ENCODE data around the gene IMMT.

IMMT gene

DNA sequence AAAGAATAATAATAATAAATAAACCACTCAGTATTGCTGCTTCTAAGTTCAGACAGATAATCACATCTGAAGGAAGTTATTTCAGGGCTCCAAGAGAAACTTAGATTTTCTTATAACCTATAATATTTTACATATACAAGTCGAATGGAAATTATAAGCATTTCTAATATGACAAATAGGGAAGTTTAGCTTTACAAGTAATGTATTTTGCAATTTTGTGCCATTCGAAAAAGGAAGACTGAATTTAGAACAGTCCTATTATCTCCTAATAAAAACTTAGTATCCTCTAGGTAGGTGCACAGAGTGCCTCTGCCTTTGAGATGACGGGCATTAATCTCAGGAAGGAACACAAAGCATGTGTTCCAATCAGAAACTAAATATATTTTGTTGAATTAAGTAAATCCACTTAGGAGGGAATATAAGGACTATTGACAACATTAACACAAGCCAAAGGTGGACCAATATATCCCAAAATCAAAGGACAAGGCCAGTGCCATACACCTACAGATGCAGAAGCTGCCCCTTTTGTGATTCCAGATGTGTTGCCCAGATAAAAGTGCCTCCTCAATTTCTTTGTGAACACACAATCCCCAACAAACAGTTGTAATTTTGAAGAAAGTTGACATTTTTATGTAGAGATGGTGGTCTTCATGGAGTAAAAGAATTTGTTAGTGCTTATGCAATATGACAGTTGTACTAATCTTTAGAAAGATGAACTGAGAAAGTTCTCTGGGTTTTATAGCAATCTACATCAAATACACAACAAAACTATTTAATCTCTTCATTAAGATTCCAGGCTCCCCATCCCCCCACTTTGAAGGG, 52.6 kb downstream of the IMMT start:
- H3K79me2 ChIP-seq (ENCODE audit: insufficient read depth, low read length), result no peaks in the 10 kb centered on the region
- no peaks in the 10 kb centered on the region for H3K27me3 ChIP-seq (ENCODE audit: insufficient read depth, low read length, poor library complexity)
- H3K4me1 ChIP-seq (ENCODE audit: insufficient read depth, low read length), result no peaks in the 10 kb centered on the region
- H3K4me3 ChIP-seq (ENCODE audit: low read depth in 1 of 2, low read length in 2 of 2), result no peak overlapping the region
- no peak overlapping the region for H2AFZ ChIP-seq (ENCODE audit: low read depth, low read length)
- no peak overlapping the region for H3K9ac ChIP-seq (ENCODE audit: low read depth, low read length)
- no peak for TF ChIP-seq EZH2 (IDR thresholded peaks at IDR 0.05; ENCODE audit: borderline replicate concordance, low read depth, low read length, severe bottlenecking)
- TF ChIP-seq, protein P1, sequence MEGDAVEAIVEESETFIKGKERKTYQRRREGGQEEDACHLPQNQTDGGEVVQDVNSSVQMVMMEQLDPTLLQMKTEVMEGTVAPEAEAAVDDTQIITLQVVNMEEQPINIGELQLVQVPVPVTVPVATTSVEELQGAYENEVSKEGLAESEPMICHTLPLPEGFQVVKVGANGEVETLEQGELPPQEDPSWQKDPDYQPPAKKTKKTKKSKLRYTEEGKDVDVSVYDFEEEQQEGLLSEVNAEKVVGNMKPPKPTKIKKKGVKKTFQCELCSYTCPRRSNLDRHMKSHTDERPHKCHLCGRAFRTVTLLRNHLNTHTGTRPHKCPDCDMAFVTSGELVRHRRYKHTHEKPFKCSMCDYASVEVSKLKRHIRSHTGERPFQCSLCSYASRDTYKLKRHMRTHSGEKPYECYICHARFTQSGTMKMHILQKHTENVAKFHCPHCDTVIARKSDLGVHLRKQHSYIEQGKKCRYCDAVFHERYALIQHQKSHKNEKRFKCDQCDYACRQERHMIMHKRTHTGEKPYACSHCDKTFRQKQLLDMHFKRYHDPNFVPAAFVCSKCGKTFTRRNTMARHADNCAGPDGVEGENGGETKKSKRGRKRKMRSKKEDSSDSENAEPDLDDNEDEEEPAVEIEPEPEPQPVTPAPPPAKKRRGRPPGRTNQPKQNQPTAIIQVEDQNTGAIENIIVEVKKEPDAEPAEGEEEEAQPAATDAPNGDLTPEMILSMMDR (IDR thresholded peaks at IDR 0.05; ENCODE audit: borderline replicate concordance, extremely low read depth, low read length, poor library complexity, severe bottlenecking), result no peak
- no peak overlapping the region for H3K4me2 ChIP-seq (ENCODE audit: insufficient read depth, low read length)
- no peak for ATAC-seq (ENCODE audit: insufficient read depth, low read depth)
- no peak for DNase-seq
- peaks cover 94% of the 10 kb centered on the region for H3K36me3 ChIP-seq (ENCODE audit: insufficient read depth, low read length)
- H3K27ac ChIP-seq (ENCODE audit: low read length), result no peak overlapping the region
- H3K9me3 ChIP-seq (ENCODE audit: insufficient read depth, low read length, severe bottlenecking), result no peaks in the 10 kb centered on the region
- H4K20me1 ChIP-seq (ENCODE audit: insufficient read depth, low read length), result no peaks in the 10 kb centered on the region

DNA sequence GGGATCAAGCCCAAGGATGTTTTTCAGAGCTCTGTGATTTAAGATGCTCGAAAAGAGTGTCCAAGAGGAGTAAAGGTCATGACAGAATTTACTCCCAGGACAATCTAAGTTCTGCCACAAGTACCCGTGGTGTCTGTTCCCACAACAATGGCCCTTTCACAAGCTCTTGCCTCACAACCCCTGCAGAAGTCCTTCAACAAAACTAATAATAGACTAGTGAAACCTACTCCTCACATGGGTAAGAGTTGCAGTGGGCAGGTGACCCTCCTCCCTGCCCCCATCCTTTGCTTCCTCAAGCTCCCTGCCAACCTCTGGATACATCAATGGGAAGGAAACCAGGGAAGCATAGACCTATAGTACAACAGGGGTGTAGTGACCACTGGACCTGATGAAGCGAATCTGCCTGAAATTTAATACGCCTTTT, 54.3 kb downstream of the IMMT start:
- H3K4me2 ChIP-seq (ENCODE audit: insufficient read depth, low read length), result no peak overlapping the region
- no peaks in the 10 kb centered on the region for H4K20me1 ChIP-seq (ENCODE audit: insufficient read depth, low read length)
- no peak overlapping the region for H2AFZ ChIP-seq (ENCODE audit: low read depth, low read length)
- no peaks in the 10 kb centered on the region for H3K4me1 ChIP-seq (ENCODE audit: insufficient read depth, low read length)
- no peaks in the 10 kb centered on the region for H3K79me2 ChIP-seq (ENCODE audit: insufficient read depth, low read length)
- H3K27me3 ChIP-seq (ENCODE audit: insufficient read depth, low read length, poor library complexity), result no peaks in the 10 kb centered on the region
- H3K9me3 ChIP-seq (ENCODE audit: insufficient read depth, low read length, severe bottlenecking), result no peaks in the 10 kb centered on the region
- peaks cover 94% of the 10 kb centered on the region for H3K36me3 ChIP-seq (ENCODE audit: insufficient read depth, low read length)
- no peak for TF ChIP-seq EZH2 (IDR thresholded peaks at IDR 0.05; ENCODE audit: borderline replicate concordance, low read depth, low read length, severe bottlenecking)
- TF ChIP-seq, protein P1 (IDR thresholded peaks at IDR 0.05; ENCODE audit: borderline replicate concordance, extremely low read depth, low read length, poor library complexity, severe bottlenecking), result no peak
- H3K4me3 ChIP-seq (ENCODE audit: low read depth in 1 of 2, low read length in 2 of 2), result no peak overlapping the region
- H3K27ac ChIP-seq (ENCODE audit: low read length), result no peak overlapping the region
- no peak overlapping the region for H3K9ac ChIP-seq (ENCODE audit: low read depth, low read length)
- no peak for DNase-seq
- ATAC-seq (ENCODE audit: insufficient read depth, low read depth), result no peak

DNA sequence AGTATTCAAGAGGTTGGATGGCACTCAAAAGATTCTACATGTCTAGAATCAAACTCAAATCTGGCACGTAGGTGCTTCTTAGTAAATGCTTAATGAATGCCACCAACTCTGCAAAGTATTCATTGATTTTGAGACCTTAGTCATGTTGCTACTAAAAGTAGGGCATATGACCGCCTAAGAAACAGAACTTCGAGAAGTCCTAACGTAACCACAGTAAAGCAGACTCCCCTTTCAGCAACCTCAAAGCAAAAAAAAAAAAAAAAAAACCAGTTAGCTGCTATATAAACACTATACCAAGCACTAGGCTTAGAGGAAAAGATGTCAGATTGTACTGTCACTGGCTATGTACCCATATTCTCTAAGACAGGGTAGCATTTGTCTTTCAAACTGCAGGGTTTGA, 55.3 kb downstream of the IMMT start:
- DNase-seq (no peak), ATAC-seq (ENCODE audit: insufficient read depth, low read depth) (no peak)
- no peak overlapping the region for H3K4me2 ChIP-seq (ENCODE audit: insufficient read depth, low read length)
- H3K36me3 ChIP-seq (ENCODE audit: insufficient read depth, low read length), result peaks cover 94% of the 10 kb centered on the region
- no peaks in the 10 kb centered on the region for H3K79me2 ChIP-seq (ENCODE audit: insufficient read depth, low read length)
- TF ChIP-seq, protein P1 (IDR thresholded peaks at IDR 0.05; ENCODE audit: borderline replicate concordance, extremely low read depth, low read length, poor library complexity, severe bottlenecking), result no peak
- TF ChIP-seq EZH2 (IDR thresholded peaks at IDR 0.05; ENCODE audit: borderline replicate concordance, low read depth, low read length, severe bottlenecking), result no peak
- no peak overlapping the region for H2AFZ ChIP-seq (ENCODE audit: low read depth, low read length)
- no peaks in the 10 kb centered on the region for H3K4me1 ChIP-seq (ENCODE audit: insufficient read depth, low read length)
- H3K27me3 ChIP-seq (ENCODE audit: insufficient read depth, low read length, poor library complexity), result no peaks in the 10 kb centered on the region
- H3K9ac ChIP-seq (ENCODE audit: low read depth, low read length), result no peak overlapping the region
- H3K4me3 ChIP-seq (ENCODE audit: low read depth in 1 of 2, low read length in 2 of 2), result no peak overlapping the region
- H4K20me1 ChIP-seq (ENCODE audit: insufficient read depth, low read length), result no peaks in the 10 kb centered on the region
- H3K9me3 ChIP-seq (ENCODE audit: insufficient read depth, low read length, severe bottlenecking), result no peaks in the 10 kb centered on the region
- no peak overlapping the region for H3K27ac ChIP-seq (ENCODE audit: low read length)

Measured in DND-41 (cell line).